SH-SY5Y (cell line): Measurements from ENCODE around the gene IL4R.

ENCODE experiments used
- GATA2 ChIP-seq: IDR thresholded peaks from 2 replicates; pipeline ENCODE4 v1.6.1; 2011; ENCODE audit warnings: mild to moderate bottlenecking, low read depth, low read length
- GATA3 ChIP-seq: IDR thresholded peaks from 2 replicates; pipeline ENCODE4 v1.6.1; 2011; ENCODE audit warnings: low read depth, mild to moderate bottlenecking, low read length, moderate library complexity

DNA sequence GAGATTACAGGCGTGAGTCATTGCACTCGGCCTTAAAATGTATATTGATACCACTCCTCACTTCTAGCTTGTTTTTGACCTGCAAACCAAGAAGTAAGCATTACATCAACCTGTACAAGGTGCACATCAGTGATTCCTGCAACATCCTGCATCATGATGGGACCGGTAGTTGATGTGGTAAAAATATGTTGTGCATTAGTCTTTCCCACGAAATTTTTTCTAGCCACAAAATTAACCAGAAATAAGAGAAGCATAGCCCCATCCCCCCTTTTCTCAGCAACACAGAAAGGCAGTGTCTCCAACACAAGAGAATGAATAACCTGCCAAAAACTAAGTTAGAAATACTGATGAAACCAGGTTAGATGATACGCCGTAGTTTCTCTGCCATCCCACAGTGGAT is 24.1 kb upstream of the IL4R start:
- TF ChIP-seq GATA3 (no peak), GATA2 (no peak)
